ENCODE measurements around the gene PDGFB. TPM values are rescaled to one million over a fixed set of nuclear protein-coding genes. Genes with fewer than 3 reads are reported as not detected.

The PDGFB gene
- total and polyA plus RNA-seq, 9 of the 15 experiments (the other 6 are each of a cell fraction or from before 2014, with no cell fraction given): 0.07 to 4.0 (median 0.48) TPM; not detected in 1

DNA sequence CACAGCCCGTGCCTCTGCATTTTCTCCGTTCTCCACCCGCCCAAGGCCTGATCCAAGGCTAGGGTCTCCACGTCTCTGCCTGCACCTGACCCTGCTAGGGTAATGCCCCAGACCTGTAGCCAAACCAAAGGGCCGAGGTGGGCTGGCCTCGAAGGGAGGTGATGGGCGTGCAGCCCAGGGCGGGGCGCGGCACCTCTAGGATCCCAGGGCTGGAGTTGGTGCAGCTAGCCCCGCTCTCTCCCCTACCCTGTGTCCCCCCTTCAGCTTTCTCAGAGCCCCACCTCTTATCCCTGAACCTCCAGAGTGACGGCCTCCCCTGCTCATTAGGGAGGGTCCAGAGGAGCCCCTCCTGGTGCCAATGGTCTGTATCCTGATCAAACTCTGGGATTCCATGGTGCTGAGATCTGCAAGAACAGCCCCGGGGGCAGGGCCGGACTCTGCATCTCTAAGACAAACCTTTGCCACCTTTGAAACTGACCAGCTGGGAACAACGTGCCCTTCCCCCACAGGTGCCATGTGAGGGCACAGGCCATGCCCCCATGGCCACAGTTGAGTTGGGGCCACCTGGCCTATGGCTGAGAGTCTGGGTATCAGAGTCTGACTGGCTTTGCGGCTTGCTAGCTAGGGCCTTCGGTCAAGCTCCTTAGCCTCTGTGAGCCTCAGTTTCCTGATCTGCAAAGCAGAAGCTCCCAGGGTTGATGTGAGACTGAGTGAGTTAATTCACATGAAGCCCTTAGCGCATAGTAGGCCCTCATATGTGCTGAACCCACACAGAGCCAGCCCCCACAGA is 69.2 kb downstream of the PDGFB start:
- Histone ChIP-seq H2AFZ (ENCODE audit: low read depth, low read length) (no peak overlapping the region), H3K9ac (ENCODE audit: insufficient read depth in 1 of 2, low read depth in 2 of 2, low read length in 2 of 2) (no peak overlapping the region), H3K27ac (ENCODE audit: extremely low read depth, low read depth, low read length) (no peak overlapping the region), H3K4me2 (ENCODE audit: insufficient read depth, low read length) (no peak overlapping the region), H3K4me1 (replicated peaks in 1 of 2; ENCODE audit: control insufficient read depth in 2 of 2, insufficient read depth in 2 of 2, low read length in 2 of 2) (peaks cover 16 to 44% of the 10 kb centered on the region in 2 experiments; a peak in 4 of 5 replicates), H3K27me3 (ENCODE audit: control insufficient read depth in 2 of 2, insufficient read depth in 2 of 2, low read length in 2 of 2) (no peaks in the 10 kb centered on the region), H3K36me3 (ENCODE audit: control insufficient read depth, insufficient read depth, low read length) (no peaks in the 10 kb centered on the region), H3K9me3 (replicated peaks; ENCODE audit: control insufficient read depth, insufficient read depth, low read depth, low read length) (no peaks in the 10 kb centered on the region), H3K4me3 (no peak overlapping the region), H4K20me1 (replicated peaks; ENCODE audit: control insufficient read depth, insufficient read depth, low read length) (no peaks in the 10 kb centered on the region), H3K9me1 (ENCODE audit: control insufficient read depth, insufficient read depth, low read length) (no peaks in the 10 kb centered on the region), H3K79me2 (ENCODE audit: control insufficient read depth, insufficient read depth, low read length) (no peaks in the 10 kb centered on the region)
- intact Hi-C loops (cut with micrococcal nuclease): loop anchor here (10.0 kb wide), 1 partner anchor 349 kb away; the partner anchor contains the start of gene ATF4
- no TSS peak for BruUV-seq (replicated peaks)
- in situ Hi-C loops (cut with MboI): loop anchor here (10.0 kb wide), 1 partner anchor 329 kb away; the partner anchor contains the start of gene MIEF1
- DNase-seq (ENCODE audit: extremely low read depth in 1 of 4, low spot score in 3 of 4): no peak
- TF ChIP-seq ZNF121 (CRISPR knock-in tag; conservative IDR thresholded peaks at IDR 0.05) (no peak), ZKSCAN1 (IDR thresholded peaks at IDR 0.05; ENCODE audit: low read depth, low read length) (0 out of 2 replicates have a peak, but pooled peaks have one; percentile 43)
- no peak for ATAC-seq
- FAIRE-seq: no peak
- 50% methylated on average over 12 of the region's 18 CpGs for WGBS (ENCODE audit: insufficient coverage, low coverage, missing lambda C conversion rate)
- ChIA-PET POLR2A (interaction anchor here (0.6 to 4.1 kb wide), 2 partner anchors 142 to 181 kb away, joined by 3 to 24 read pairs; partner anchors contain the start of gene RPL3), CTCF (ENCODE audit: low intra/inter-chr PET ratio) (no interaction called here)

All from K562 (cell line).